Upper lobe of left lung (tissue), 6 donors: Measurements from ENCODE around the gene PISD. TPM values are rescaled to one million over a fixed set of nuclear protein-coding genes. Genes with fewer than 3 reads are reported as not detected.

ENCODE experiments used
- ATAC-seq, 2 donors: fragments of 200-7000 bp; cut with Tn5 transposase; one replicate each; pipeline ENCODE4 v1.9.1; 2022; ENCODE audit warnings: mild to moderate bottlenecking in 2 of 2, moderate library complexity in 2 of 2; ENCODE audit not compliant: low FRiP score in 2 of 2
- DNase-seq, 2 donors: peaks; one replicate each; pipeline ENCODE4 v3.0.0-alpha.2; 2019 to 2020
- H3K27ac ChIP-seq, 4 donors: fragments of 200-600 bp; sonication (generic); one replicate each; pipeline ENCODE4 v1.5.1; 2016 to 2019
- H3K27me3 ChIP-seq, 4 donors: fragments of 200-600 bp; sonication (generic); one replicate each; pipeline ENCODE4 v1.5.1; 2017 to 2019
- H3K36me3 ChIP-seq, 4 donors: fragments of 200-600 bp; sonication (generic); one replicate each; pipeline ENCODE4 v1.5.1; 2016 to 2019
- H3K4me1 ChIP-seq, 4 donors: fragments of 200-600 bp; sonication (generic); one replicate each; pipeline ENCODE4 v1.5.1; 2018 to 2019
- H3K4me3 ChIP-seq, 4 donors: fragments of 200-600 bp; sonication (generic); one replicate each; pipeline ENCODE4 v1.5.1; 2017 to 2019; ENCODE audit warnings: mild to moderate bottlenecking in 2 of 4, moderate library complexity in 1 of 4
- H3K9me3 ChIP-seq, 4 donors: fragments of 200-600 bp; sonication (generic); one replicate each; pipeline ENCODE4 v1.5.1; 2018 to 2019
- EP300 ChIP-seq, 4 donors: sonication (generic); formaldehyde crosslinking; IDR thresholded peaks; one replicate each; pipeline ENCODE4 v1.5.1; 2017; ENCODE audit warnings: antibody characterized with exemption in 4 of 4, control low read depth in 2 of 4
- POLR2A ChIP-seq, 4 donors: fragments of 450-650 bp; IDR thresholded peaks; one replicate each; pipeline ENCODE4 v1.5.1; 2016 to 2017; ENCODE audit warnings: antibody characterized with exemption in 4 of 4, mild to moderate bottlenecking in 2 of 4
- POLR2AphosphoS5 ChIP-seq, 2 donors: sonication (generic); formaldehyde crosslinking; IDR thresholded peaks; one replicate each; pipeline ENCODE4 v1.5.1; 2017; ENCODE audit warnings: antibody characterized with exemption in 2 of 2
- WGBS, 2 donors: methylation state at CpG; one replicate each; pipeline ENCODE4 v1.1.5; 2017 to 2018; 5-methylcytosine and 5-hydroxymethylcytosine counted together
- total RNA-seq, 6 donors: library from RNA; depleted of rRNA in 4 of 6; stranded (reverse); fragments of >200 nt in 4 of 6; gene quantifications; one replicate each; pipeline versions ENCODE4 v1.1.0 to v1.2.1, GENCODE V29; 2016 to 2021
- TF ChIP-seq, protein P1 (sequence below), 6 experiments: fragments of 450-650 bp in 4 of 6; fragments of 200-600 bp in 2 of 6; sonication (generic) in 2 of 6; IDR thresholded peaks; one replicate each; pipeline ENCODE4 v1.5.1; 2016 to 2019; ENCODE audit warnings: antibody characterized with exemption in 6 of 6
- donor health status: DM: no; HTN: no; CAD: no; lungs with moderate emphysema.
- donor health status: DM: no; HTN: yes; CAD: no; lungs with severe emphysema.

PISD gene
- total RNA-seq, 6 donors from 2014 or later, result 18.4 to 81.8 (median 53.9) TPM

DNA sequence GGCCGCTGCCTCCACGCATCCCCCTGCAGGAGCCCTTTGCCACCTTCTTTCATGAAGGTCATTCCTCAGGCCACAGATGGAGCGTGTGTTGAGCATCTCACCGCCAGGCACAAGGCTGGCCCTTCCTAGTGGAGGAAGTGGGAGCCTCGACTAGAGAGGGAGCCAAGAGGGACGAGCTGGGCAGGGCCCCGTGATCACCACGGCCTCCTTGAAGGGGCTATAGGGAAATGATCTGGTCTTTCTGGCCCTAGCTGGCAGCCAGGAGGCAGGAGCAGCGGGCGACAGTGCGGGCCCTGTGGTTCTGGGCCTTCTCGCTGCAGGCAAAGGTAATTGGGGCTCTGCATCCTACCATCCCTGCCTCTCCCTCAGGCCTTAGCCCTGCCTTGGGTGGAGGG lies 49.1 kb downstream of the PISD start:
- peak in 1 of 2 donors; percentile 53 for DNase-seq
- Histone ChIP-seq H3K4me1 (peaks cover 16 to 39% (median 25%) of the 10 kb centered on the region in 4 donors), H3K27me3 (no peaks in the 10 kb centered on the region), H3K4me3 (no peak overlapping the region), H3K27ac (no peak overlapping the region), H3K9me3 (no peaks in the 10 kb centered on the region), H3K36me3 (peaks cover 0 to 26% (median 17%) of the 10 kb centered on the region in 4 donors)
- WGBS, 2 donors, result 93 to 97% methylated on average over 12 of the region's 12 CpGs
- ATAC-seq, result no peak
- TF ChIP-seq POLR2AphosphoS5 (IDR thresholded peaks at IDR 0.05) (no peak), EP300 (IDR thresholded peaks at IDR 0.05) (no peak), POLR2A (IDR thresholded peaks at IDR 0.05) (no peak)
- TF ChIP-seq, protein P1, sequence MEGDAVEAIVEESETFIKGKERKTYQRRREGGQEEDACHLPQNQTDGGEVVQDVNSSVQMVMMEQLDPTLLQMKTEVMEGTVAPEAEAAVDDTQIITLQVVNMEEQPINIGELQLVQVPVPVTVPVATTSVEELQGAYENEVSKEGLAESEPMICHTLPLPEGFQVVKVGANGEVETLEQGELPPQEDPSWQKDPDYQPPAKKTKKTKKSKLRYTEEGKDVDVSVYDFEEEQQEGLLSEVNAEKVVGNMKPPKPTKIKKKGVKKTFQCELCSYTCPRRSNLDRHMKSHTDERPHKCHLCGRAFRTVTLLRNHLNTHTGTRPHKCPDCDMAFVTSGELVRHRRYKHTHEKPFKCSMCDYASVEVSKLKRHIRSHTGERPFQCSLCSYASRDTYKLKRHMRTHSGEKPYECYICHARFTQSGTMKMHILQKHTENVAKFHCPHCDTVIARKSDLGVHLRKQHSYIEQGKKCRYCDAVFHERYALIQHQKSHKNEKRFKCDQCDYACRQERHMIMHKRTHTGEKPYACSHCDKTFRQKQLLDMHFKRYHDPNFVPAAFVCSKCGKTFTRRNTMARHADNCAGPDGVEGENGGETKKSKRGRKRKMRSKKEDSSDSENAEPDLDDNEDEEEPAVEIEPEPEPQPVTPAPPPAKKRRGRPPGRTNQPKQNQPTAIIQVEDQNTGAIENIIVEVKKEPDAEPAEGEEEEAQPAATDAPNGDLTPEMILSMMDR (IDR thresholded peaks at IDR 0.05), result no peak

DNA sequence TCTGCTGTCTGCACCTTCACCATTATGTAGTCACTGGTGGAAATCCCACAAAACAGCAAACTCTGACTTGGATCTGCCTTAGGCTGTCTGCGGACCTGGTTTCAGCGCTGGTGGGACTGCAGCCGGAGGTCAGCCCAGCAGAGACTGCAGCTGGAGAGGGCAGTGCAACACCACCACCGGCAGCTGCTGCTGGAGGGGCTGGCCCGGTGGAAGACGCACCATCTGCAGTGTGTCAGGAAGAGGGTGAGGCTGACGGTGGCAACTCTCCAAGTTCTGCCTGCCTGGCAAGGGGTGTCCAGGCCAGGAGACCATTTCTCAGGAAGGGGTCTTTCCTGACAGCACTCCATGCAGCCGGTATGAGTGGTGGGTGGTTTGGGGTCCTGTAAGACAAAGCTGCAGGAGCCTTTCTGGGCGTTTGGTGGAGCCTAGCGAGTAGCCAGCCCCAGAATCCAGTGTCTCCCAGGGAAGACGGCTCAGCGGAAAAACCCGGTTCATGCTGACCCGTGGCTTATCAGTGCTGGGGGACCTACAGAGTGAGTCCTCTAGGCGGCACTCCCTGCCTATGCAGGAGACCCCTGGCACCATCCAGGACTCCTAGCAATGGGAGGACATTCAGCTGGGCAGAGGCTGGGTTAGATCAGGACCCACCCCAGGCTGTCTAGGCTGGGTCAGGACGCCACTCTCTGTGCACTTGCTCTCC lies 50.8 kb downstream of the PISD start:
- WGBS, 2 donors, result 77 to 78% methylated on average over 12 to 15 of the region's 16 CpGs
- Histone ChIP-seq H3K27me3 (no peaks in the 10 kb centered on the region), H3K4me1 (peaks cover 10 to 30% (median 20%) of the 10 kb centered on the region in 4 donors), H3K36me3 (peaks cover 0 to 10% (median 7%) of the 10 kb centered on the region in 4 donors), H3K9me3 (no peaks in the 10 kb centered on the region), H3K4me3 (no peak overlapping the region), H3K27ac (peak overlapping the region in 1 of 4 donors; percentile 45)
- TF ChIP-seq EP300 (IDR thresholded peaks at IDR 0.05) (no peak), POLR2AphosphoS5 (IDR thresholded peaks at IDR 0.05) (peak in 1 of 2 donors; percentile 34)
- peak in 1 of 2 donors; percentile 65 for DNase-seq
- ATAC-seq, result peak in 1 of 2 donors; percentile 50

DNA sequence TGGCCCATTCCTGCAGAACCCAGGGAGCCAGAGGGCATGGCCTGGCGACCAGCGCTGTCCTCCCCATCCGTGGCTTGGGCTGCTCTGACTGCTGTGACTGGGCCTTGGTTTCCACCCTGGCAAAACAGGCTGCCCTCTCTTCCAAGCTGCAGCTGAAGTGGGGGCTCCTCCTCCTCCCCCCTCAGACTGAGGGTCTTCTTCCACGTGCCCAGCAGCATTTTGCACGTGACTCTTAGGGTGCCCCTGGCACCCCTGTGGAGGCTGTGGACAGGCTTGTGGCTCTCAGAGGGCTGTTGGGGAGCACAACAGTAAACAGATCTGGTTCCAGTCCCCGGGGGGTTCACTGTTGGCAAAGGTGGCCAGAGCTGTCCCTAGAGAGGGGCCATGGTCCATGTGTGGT lies 51.4 kb downstream of the PISD start:
- Histone ChIP-seq H3K27ac (no peak overlapping the region), H3K9me3 (no peaks in the 10 kb centered on the region), H3K4me3 (no peak overlapping the region), H3K36me3 (peaks cover 0 to 14% (median 7%) of the 10 kb centered on the region in 4 donors), H3K27me3 (no peaks in the 10 kb centered on the region), H3K4me1 (peaks cover 4 to 25% (median 14%) of the 10 kb centered on the region in 4 donors)
- DNase-seq, result no peak
- TF ChIP-seq POLR2A (IDR thresholded peaks at IDR 0.05) (no peak), EP300 (IDR thresholded peaks at IDR 0.05) (no peak), POLR2AphosphoS5 (IDR thresholded peaks at IDR 0.05) (no peak)
- TF ChIP-seq, protein P1 (IDR thresholded peaks at IDR 0.05), result no peak
- no peak for ATAC-seq
- 80 to 82% methylated on average over 3 to 6 of the region's 6 CpGs for WGBS, 2 donors

- no peak overlapping the region for H3K4me3 ChIP-seq
- H3K9me3 ChIP-seq, result no peaks in the 10 kb centered on the region
- H3K27ac ChIP-seq, result peak overlapping the region in 1 of 4 donors; percentile 4
- no peaks in the 10 kb centered on the region for H3K27me3 ChIP-seq
- peaks cover 0 to 17% (median 10%) of the 10 kb centered on the region in 4 donors for H3K4me1 ChIP-seq
- WGBS, 2 donors, result 95 to 99% methylated on average over 8 to 10 of the region's 10 CpGs
- H3K36me3 ChIP-seq, result peaks cover 0 to 15% (median 9%) of the 10 kb centered on the region in 4 donors
- TF ChIP-seq, protein P1 (IDR thresholded peaks at IDR 0.05), result no peak
- TF ChIP-seq EP300 (IDR thresholded peaks at IDR 0.05), result no peak
- TF ChIP-seq POLR2AphosphoS5 (IDR thresholded peaks at IDR 0.05), result no peak
- TF ChIP-seq POLR2A (IDR thresholded peaks at IDR 0.05), result no peak
- ATAC-seq (no peak), DNase-seq (no peak)
Observed at GRCh38 chr22:31609716-31610115, 52.3 kb downstream of the PISD start.

DNA sequence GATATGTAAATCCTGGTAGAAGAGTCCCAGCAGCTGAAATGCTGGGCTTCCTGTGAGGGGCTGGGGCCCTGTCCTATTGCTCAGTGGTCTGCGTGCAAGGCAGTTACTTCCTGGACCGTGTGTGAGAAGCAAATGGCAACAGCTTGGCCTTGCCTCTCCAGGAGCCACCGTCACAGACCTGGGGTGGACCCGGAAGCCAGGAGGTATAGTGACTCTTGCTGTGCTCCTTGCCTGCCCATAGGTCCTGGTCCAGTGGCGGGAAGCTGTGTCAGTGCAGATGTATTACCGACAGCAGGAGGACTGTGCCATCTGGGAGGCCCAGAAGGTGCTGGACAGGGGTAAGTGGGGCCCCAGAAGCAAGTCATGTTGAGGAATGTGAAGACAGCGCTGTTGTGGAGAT lies 54.3 kb downstream of the PISD start:
- TF ChIP-seq EP300 (IDR thresholded peaks at IDR 0.05) (no peak), POLR2AphosphoS5 (IDR thresholded peaks at IDR 0.05) (no peak), POLR2A (IDR thresholded peaks at IDR 0.05) (no peak)
- TF ChIP-seq, protein P1 (IDR thresholded peaks at IDR 0.05), result no peak
- DNase-seq (no peak), ATAC-seq (no peak)
- 94% methylated on average over 6 to 7 of the region's 7 CpGs for WGBS, 2 donors
- peaks cover 0 to 27% (median 14%) of the 10 kb centered on the region in 4 donors for H3K36me3 ChIP-seq
- no peak overlapping the region for H3K4me3 ChIP-seq
- no peak overlapping the region for H3K27ac ChIP-seq
- H3K27me3 ChIP-seq, result no peaks in the 10 kb centered on the region
- H3K4me1 ChIP-seq, result peaks cover 0 to 11% (median 9%) of the 10 kb centered on the region in 4 donors
- H3K9me3 ChIP-seq, result no peaks in the 10 kb centered on the region
